Medulla oblongata (tissue), 1 donor: ENCODE measurements around the gene TLE3.
"Not testable (repeated sequence)": the region's sequence is repeated elsewhere in the genome, so short reads cannot be mapped to it uniquely, and the experiment has no call there.

Experiments
- DNase-seq: peaks from one replicate; pipeline ENCODE4 v3.0.0-alpha.2; 2015; ENCODE audit errors: extremely low spot score

TLE3 gene

DNA sequence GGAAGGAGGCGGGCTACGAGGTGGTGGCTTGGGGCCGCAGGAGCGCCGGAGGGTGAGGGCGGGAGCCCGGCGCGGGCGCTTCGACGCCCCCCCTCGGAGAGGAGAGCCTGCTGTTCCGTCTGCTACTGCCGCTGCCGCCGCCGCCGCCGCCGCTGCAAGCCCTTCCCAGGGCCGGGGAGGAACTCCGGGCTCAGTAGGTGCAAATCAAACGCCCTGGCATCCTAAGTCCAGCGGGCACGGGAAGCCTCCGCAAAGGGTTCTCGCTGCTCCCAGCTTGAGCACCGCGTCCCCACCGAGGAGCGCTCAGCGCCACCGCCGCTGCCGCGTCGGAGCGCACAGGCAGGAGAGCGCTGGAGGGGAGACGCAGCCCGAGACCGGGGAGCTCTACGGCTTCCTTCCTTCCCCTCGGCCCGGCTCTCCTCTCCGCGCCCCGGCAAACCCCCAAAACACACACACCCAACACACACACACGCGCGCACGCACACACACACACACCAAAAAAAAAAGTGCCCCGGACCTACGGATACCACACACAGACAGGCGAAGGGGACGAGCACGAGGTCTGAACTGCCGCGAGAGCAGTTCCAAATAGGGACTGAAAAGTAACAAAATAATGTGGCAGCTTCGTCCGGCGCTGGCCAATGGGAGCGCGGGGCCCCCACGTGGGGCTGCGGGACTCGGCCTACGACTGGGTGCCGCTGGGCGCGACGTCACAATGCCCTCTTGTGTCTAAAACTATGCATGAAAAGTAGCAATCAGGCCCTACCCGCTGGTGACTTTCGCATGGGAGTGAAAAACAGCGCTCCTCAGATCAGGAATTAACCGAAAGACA, at the start of gene TLE3:
TSS of gene TLE3 (minus strand) at position 597 of the 832 bp plus-strand sequence. CDS start 1,119 bp downstream, outside the sequence.
- peak; percentile 99 for DNase-seq

DNA sequence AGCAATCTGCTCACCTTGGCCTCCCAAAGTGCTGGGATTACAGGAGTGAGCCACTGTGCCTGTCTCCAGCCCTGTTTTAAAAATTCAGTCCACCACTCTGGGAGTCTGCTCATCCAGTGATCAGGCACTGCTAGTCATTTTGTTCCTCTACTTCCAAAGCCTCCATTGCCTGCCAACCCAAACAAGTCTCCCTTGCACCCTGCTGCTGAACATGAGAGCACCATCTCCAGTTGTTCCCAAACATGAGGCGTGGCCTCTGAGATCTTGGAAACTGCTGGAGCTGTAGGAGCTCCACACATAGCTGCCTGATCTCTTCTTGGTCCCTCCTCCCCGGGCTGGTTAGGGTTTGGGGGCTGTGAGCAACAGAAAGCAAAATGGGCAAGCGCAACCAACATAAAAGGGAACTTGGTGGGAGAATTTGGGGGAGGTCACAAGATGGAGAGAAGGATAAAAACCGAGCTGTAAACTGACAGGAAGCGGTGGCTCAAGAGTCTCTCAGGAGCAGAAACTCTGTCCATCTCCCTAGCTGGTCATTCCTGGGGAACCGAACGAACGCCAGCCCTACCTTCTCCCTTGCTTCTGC, 49.6 kb upstream of the TLE3 start:
- DNase-seq: no peak

DNA sequence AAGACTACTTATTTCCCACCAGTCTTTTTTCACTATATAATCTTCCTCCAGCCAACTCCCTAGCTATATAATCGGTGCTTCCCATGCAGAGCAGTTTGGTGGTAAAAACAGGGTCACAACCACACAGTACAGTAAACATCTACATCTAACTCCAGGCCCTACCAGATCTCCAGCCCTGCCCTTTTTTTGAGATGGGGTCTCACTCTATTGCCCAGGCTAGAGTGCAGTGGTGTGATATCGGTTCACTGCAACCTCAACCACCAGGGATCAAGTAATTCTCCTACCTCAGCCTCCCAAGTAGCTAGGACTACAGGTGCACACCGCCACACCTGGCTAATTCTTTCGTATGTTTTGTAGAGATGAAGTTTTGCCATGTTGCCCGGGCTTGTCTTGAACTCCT, 49.1 kb upstream of the TLE3 start:
- no peak for DNase-seq

DNA sequence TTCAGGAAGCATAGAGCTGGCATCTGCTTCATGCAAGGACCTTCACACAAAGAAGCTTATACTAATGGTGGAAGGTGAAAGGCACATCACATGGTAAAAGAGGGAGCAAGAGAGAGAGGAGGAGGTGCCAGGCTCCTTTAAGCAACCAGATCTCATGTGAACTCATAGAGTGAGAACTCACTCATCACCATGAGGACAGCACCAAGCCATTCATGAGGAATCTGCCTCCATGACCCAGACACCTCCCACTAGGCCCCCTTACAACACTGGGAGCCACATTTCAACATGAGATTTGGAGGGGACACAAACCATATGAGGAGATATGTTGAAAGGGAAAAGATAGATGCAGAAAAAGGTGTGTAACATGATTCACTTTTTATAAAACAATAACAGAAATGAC, 48.4 kb upstream of the TLE3 start:
- no peak for DNase-seq

DNA sequence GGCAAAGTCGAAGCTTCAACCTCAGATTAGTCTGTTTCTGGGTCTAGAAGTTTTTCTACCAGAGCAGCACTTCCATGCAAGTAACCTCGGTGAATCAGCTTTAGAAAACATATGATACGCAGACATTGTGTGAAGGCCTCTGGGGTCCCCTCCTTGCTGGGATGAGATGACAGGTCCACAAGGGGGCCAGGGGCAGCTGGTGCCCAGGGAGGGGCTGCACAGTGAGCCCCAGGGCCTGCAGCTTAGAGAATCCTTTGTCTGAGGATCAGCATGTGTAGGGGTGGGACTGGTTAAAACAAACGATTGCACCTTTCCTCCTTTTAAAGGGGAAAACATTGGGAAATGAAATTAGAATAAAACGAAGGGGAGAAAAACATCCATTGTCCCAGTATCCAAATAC, 47.5 kb upstream of the TLE3 start:
- no peak for DNase-seq

DNA sequence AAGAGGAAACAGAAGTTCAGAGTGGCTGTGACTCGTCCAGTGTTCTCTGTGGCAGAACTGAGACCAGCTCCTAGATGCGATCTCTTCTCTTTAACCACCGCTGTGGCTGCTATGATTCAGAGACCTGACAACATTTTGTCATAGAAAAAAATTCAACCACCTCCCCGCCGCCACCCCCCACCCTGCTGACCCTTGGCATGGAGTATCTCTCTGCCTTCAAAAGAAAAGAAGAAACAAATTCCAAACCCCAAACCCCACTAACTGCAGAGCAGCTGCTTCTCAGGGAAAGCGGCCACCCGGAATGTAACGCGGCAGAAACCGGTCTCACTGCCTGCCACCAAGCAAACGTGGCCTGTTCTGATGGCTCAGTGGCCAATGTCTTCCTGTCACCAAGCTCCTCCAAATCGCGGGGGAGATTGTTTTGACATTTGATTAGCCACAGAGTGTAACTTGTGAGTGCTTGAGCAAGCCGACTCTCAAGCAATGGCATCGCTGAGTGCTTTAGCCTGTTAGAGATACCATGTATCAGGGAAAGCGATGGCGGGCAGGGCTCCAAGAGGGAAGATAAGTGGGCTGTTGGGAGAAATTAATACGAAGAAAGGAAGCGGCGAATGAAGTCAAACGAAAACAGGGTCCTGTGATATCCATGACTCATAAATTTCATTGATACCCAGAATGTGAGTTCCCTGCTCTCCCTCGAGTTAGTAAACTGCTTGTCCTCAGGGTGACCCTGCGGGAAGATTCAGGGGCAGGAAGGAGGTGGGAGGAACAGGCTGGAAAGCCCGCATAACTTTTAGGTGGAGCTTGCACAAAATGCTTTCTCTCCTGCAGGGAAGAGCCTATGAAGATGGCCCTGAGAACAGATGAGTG, 44.8 kb upstream of the TLE3 start:
- peak; percentile 54 for DNase-seq

DNA sequence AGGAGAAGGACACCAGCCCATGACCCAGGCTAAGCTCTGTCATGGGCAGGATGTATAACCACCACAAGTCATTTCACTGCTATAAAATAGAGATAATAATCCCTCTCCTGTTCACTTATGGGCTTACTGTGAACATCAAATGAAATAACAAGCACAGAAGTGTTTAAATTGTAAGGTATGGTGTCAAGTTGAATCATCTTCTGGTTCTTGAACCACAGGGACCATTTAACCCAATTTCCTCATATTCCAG, 44.3 kb upstream of the TLE3 start:
- DNase-seq: no peak

DNA sequence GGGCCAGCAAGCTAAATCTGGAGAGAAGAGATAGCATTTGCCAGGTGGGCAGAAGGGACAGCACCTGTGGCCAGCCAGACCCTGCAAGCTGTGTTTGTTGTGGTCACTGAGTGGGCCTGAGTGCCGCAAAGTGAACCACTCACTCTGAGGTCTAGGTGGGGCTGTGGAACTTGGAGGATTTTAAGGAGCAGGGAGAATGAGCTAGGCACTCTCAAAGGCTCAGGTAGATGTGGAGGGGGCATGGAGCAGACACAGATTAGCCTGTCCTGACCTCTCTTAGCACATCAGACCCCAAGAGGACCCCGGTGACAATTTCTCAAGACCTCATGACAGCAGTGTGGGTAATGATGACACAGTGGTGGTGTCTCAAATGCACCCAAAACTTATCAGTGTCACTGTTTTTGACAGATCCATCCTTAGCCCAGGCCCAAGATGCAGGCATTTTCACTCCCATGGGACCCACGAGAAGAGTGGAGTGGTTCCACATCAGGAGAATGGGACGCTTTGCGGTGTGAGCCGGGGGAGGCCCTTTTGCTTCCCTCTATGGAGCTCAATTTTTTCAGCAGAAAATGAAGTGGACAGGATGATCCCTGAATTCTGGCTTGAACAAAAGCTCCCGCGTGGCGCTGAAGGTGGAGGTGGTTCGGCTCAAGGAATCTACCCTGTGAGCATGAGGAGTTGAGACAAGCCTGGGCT, 43.8 kb upstream of the TLE3 start:
- no peak for DNase-seq

DNA sequence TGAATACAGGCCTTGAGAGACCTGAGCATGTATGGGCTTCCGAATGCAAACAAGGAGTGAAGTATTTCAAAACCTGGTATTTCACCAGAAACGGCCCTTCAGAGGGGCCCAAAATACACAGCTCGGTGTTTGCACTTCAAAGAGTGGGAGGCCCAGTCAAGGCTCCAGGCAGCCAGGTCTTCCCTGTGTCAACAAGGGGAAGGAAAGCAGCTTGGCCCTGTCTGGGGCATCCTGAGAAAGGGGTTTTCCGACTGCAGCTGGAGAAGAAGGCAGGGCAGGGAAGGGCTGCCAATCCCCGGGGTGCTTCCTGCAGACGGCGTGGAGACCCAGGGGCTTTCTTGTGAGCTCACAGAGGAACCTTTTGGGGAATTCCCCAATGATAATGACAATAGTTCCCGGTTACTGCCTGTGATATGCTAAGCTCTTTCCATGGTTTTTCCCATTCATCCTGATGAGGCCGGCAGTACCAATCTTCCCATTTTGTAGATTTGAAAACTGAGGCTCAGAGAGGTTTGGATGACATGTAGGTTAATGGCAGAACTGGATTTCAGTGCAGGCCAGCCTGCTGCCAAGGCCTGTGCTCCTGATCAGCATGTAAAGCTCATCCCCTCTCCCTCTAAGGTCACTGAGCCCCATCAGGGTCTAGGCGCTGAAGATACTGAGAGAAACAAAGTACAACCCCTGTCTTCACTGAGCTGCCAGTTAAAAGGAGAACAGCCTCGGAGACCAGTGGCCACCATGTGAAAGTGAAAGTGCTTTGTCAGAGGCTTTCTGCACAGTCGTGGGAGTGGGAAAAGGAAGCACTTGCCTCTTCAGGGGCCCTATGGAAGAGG, 43.0 kb upstream of the TLE3 start:
- peak; percentile 51 for DNase-seq

DNA sequence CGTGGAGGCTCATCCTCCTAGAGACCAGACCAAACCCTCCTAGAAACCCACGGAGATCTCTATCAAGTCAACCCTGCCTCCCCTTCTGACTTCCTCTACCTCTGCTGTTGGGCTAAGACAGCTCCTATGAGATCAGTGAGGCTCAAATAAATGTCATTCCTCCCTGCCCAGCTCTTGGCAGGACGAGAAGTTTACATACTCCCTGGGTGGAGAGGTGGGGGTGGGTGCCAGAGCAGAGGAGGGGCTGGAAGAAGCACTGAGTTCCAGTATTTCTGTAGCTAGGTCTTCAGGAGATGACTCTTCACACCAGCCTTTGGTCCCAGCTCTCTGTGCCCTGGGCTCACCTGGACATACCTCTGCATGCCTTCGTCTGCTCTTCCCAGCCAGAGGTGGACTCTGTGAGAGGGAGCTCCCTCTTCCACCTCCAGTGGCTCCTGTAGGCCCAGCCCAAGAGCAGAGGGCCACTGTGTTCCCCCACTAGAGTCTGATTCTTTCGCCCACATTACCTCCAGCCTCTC, 42.4 kb upstream of the TLE3 start:
- no peak for DNase-seq

DNA sequence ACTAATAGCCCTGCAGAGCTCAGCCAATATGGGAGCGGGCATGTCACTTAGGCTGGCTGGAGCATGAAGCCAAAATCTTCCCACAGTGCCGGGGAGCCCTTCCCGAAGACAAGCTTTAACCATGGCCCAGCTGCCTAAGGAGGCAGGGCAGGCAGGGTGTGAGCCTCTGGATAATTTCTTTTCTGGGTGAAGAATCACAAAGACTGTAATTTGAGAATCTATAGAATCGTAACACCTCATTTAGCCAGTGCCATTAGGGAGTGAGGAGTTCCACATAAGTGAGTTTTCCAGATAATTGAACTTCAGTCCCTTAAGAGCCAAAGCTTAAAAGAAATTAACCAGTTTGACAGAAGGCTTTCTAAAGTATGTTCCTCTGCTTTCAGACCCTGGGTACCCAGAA, 40.2 kb upstream of the TLE3 start:
- no peak for DNase-seq

DNA sequence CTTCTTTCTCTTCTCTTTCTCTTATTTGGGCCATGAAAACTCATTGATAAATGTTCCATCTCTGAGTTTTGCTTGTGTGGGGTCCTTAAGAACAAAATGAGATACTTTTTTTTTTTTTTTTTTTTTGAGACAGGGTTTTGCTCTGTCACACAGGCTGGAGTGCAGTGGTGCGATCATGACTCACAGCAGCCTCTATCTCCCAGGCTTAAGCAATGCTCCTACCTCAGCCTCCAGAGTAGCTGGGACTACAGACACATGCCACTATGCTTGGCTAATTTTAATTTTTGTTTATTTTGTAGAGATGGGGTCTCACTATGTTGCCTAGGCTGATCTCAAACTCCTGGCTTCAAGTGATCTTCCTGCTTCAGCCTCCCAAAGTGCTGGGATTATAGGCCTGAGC, 39.3 kb upstream of the TLE3 start:
- not testable (repeated sequence) for DNase-seq

DNA sequence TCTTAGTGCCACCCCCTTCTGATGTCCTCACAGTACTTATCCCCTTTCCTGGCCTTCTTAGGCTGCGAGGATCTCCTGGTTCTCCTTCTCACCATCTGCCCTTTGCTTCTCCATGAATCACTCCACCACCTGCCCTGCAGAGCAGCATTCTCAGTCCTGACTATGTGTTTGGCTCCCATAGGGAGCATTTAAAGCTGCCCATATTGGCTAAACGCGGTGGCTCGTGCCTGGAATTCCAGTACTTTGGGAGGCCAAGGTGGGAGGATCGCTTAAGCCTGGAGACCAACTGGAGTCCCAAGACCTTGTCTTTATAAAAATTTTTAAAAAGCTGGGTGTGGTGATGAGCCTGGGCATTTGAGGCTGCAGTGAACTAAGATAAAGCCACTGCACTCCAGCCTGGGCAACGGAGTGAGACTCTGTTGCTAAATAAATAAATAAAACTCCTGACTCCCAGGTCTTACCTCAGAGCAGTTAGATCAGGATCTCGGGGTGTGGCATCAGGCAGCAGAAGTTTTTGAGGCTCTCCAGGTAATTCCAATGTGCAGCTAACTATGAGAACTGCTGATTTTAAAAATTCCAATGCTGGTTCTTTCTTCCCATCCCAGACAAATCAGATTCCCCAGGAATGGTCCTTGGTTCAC, 36.2 kb upstream of the TLE3 start:
- no peak for DNase-seq

DNA sequence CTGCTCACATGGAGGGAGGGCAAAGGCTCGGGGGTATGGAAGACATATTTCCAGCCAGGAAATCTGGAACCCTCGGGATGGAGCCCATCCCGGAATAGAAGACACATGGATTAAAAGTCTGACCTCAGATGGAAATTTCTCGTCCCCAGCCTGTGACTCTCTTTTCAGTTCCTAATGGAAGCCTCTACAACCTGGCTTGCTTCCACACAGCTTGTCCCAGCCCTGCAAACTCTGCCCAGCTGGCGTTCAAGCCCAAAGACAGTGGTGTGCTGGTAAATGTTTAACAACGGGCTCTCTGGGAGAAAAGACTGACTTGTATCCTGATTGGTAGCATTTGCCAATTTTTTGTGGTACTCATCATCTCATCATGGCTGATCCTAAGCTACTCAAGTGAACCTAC, 35.6 kb upstream of the TLE3 start:
- DNase-seq: peak; percentile 73

DNA sequence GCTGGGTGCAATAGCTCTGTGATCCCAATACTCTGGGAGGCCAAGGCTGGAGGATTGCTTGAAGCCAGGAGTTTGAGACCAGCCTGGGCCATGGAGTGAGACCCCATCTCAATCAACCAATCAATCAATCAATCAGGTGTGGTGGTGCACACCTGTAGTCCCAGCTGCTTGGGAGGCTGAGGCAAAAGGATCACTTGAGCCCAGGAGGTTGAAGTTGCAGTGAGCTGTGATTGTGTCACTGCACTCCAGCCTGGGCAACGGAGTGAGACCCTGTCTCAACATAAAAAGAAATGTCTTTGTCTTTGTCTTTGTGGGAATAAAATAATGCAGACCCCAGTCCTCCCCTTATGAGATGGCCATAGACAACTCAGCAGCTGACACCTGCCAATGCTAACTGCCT, 34.9 kb upstream of the TLE3 start:
- DNase-seq: no peak

DNA sequence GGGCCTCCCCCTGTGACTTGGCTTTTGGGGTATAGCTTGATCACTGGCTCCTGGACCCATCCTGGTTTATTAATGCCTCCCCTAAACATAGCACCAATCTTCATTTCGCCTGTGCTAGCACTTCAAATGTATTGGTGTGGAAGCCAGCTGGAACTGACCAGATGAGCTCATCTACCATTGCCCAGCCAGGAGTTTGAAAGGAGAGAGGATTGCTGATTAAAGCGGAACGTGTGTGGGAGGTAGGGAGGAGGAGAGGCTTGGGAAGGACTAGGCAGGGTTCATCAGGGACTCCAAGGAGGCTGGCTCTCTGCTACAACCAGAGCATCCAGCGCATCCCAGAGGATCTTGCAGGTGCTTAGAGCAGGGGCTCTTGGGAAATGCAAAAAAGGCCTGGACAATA, 34.4 kb upstream of the TLE3 start:
- peak; percentile 22 for DNase-seq

DNA sequence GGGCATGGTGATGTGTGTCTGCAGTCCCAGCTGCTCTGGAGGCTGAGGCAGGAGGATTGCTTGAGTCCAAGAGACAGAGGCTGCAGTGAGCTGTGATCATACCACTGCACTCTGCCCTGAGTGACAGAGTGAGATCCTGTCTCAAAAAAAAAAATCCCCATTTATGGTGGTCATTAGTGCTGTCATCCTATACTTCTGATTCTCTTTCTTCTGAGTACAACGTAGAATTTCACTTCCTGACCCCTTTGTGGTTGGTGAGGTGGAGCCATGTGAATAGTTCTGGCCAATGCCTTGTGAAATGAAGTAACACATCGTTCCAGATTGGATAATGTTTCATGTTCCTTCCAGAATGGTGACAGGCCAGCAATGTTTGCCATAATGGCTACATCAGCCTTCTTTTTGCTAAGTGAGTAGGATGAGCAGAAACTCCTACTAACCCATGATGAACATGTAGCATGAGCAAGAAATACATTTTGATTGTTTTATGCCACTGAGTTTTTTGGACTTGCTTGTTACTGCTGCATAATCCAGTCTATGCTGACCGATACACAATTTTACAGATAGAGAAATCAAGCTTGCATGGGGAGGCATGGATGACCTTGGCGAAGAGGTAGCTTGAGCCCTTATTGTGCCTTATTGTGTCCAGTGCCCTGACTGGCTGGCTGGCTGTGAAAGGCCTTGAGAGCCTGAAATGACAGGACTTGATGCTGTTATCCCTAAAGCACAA, 30.9 kb upstream of the TLE3 start:
- no peak for DNase-seq

DNA sequence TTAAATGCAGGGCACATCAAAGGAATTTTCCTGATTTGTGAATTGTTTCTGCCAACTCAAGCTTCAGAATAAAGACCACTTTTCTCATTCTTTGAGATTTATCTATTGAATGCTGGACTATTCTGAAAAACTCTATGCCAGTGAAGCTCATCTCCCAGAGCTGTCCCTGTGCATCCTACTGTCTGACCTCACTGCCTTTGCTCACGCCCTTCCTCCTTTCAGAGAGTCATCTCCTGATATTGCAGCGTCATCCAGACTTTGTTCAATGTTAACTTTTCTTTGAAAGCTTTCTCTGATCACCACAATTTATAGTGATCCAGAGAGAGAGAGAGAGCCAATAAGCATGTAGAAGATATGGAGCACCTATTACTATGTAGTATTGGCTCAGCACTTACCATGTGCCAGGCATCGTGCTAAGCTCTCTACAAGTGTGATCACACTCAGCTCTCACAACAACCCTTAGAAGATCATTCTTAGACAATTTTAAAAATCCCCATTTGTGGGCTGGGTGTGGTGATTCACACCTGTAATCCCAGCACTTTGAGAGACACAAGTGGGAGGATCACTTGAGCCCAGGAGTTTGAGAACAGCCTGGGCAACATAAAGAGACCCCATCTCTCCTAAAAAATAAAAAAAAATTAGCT, 30.2 kb upstream of the TLE3 start:
- DNase-seq: no peak

DNA sequence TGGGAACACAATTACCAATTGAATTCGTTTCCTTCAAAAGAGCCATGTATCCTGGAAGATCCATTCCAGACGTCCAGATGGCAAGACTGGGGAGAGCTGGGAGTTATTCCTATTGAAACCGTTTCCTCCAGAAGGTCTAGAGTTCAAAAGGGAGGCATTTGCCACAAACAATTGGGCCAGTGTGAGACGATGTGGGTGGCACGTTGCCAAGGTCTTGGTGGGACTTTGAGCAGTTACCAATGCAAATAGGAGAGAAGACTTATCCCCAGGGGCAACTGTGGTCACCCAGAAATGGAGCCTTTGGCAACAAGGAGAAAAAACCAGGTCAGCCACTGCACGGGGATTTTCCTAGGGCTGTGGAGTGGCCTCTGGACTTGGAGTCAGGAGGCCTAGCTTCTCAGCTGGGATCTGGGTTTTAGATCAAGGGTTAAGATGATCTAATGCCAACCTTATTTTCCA, 29.6 kb upstream of the TLE3 start:
- DNase-seq: peak; percentile 41
